ENCODE results near the gene TYW5.

- no peak for TF ChIP-seq EZH2phosphoT487 (IDR thresholded peaks at IDR 0.05; ENCODE audit: low read depth, severe bottlenecking, unreplicated experiment)
- TF ChIP-seq CTCF (IDR thresholded peaks at IDR 0.05; ENCODE audit: poor library complexity) = no peak
- no peak for TF ChIP-seq EZH2 (IDR thresholded peaks at IDR 0.05; ENCODE audit: borderline replicate concordance)
These were observed 11.1 kb upstream of the TYW5 start for GRCh38 chr2:199966405-199966804.
